ENCODE data around the gene SMYD5.

DNA sequence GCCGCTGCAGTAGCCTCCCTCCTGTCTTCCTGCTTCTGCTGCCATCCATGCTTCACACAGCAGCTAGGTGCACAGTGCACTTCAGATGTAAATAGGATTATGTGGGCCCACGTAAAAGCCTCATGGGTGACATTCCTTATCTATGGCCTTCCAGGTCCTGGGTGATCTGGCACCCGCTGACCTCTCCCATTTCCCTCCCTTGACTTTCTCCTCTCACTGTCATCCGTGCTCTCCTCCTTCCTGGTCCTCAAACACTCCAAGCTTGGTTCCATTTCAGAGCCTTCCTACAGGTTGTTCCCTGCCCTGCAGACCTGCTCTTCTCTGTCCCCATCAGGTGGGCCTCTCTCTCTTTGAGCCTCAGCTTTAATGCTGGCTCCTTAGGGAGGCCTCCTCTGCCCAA, 4.0 kb upstream of the SMYD5 start:
- TF ChIP-seq, protein P1, sequence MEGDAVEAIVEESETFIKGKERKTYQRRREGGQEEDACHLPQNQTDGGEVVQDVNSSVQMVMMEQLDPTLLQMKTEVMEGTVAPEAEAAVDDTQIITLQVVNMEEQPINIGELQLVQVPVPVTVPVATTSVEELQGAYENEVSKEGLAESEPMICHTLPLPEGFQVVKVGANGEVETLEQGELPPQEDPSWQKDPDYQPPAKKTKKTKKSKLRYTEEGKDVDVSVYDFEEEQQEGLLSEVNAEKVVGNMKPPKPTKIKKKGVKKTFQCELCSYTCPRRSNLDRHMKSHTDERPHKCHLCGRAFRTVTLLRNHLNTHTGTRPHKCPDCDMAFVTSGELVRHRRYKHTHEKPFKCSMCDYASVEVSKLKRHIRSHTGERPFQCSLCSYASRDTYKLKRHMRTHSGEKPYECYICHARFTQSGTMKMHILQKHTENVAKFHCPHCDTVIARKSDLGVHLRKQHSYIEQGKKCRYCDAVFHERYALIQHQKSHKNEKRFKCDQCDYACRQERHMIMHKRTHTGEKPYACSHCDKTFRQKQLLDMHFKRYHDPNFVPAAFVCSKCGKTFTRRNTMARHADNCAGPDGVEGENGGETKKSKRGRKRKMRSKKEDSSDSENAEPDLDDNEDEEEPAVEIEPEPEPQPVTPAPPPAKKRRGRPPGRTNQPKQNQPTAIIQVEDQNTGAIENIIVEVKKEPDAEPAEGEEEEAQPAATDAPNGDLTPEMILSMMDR (IDR thresholded peaks at IDR 0.05), result no peak
- TF ChIP-seq POLR2A (IDR thresholded peaks at IDR 0.05) (no peak), EP300 (IDR thresholded peaks at IDR 0.05) (no peak), POLR2AphosphoS5 (IDR thresholded peaks at IDR 0.05) (no peak)
